Fibroblast of skin of right quadriceps (primary cell): ENCODE results near the gene ATPAF1.

ENCODE experiments used
- DNase-seq: peaks from one replicate; pipeline ENCODE4 v3.0.0-alpha.2; 2013

ATPAF1 gene

GRCh38 chr1:46613661-46614603 lies 54.2 kb downstream of the ATPAF1 start:
- peak; percentile 47 for DNase-seq

GRCh38 chr1:46612937-46613660 lies 55.1 kb downstream of the ATPAF1 start:
- no peak for DNase-seq

GRCh38 chr1:46611691-46612221 lies 56.4 kb downstream of the ATPAF1 start:
- DNase-seq: no peak

- no peak for DNase-seq
These were observed 60.6 kb downstream of the ATPAF1 start for GRCh38 chr1:46607345-46608130.

- no peak for DNase-seq
These were observed 61.8 kb downstream of the ATPAF1 start for GRCh38 chr1:46606255-46606965.

GRCh38 chr1:46605232-46605631 lies 62.9 kb downstream of the ATPAF1 start:
- no peak for DNase-seq

- peak; percentile 92 for DNase-seq
These were observed 64.2 kb downstream of the ATPAF1 start, which contains the start of gene MKNK1 for GRCh38 chr1:46603858-46604549. MKNK1 (minus strand) TSS chr1:46604268; CDS start chr1:46583327, 20,941 bp downstream.

- DNase-seq: no peak
These were observed 64.7 kb downstream of the ATPAF1 start for GRCh38 chr1:46603481-46603857.

- no peak for DNase-seq
These were observed 66.7 kb downstream of the ATPAF1 start for GRCh38 chr1:46601257-46602007.

- no peak for DNase-seq
These were observed 68.8 kb downstream of the ATPAF1 start for GRCh38 chr1:46599059-46599970.

- DNase-seq: no peak
These were observed 71.3 kb downstream of the ATPAF1 start for GRCh38 chr1:46596846-46597245.

GRCh38 chr1:46596036-46596435 lies 72.1 kb downstream of the ATPAF1 start:
- DNase-seq: no peak

- no peak for DNase-seq
These were observed 73.0 kb downstream of the ATPAF1 start for GRCh38 chr1:46595127-46595526.

- DNase-seq: no peak
These were observed 74.1 kb downstream of the ATPAF1 start for GRCh38 chr1:46594063-46594462.

GRCh38 chr1:46592823-46593222 lies 75.3 kb downstream of the ATPAF1 start:
- no peak for DNase-seq

GRCh38 chr1:46589529-46589928 lies 78.6 kb downstream of the ATPAF1 start:
- DNase-seq: no peak

GRCh38 chr1:46587069-46587468 lies 81.1 kb downstream of the ATPAF1 start:
- DNase-seq: no peak

GRCh38 chr1:46585312-46585938 lies 82.7 kb downstream of the ATPAF1 start:
- DNase-seq: no peak

GRCh38 chr1:46583494-46583893 lies 84.7 kb downstream of the ATPAF1 start:
- no peak for DNase-seq
